Endodermal cell (in vitro differentiated cells): ENCODE results near the gene REEP6. TPM values are rescaled to one million over a fixed set of nuclear protein-coding genes. Genes with fewer than 3 reads are reported as not detected.

Experiments used
- DNase-seq: peaks from one replicate; pipeline ENCODE4 v3.0.0-alpha.2; 2017
- H3K27ac ChIP-seq: 2 replicates; pipeline ENCODE4 v1.5.1; 2013; ENCODE audit warnings: mild to moderate bottlenecking, low read depth, low read length, moderate library complexity
- H3K27me3 ChIP-seq: 2 replicates; pipeline ENCODE4 v1.6.1; 2013; ENCODE audit warnings: mild to moderate bottlenecking, low read length, moderate library complexity; ENCODE audit not compliant: insufficient read depth, control insufficient read depth, poor library complexity, severe bottlenecking
- H3K36me3 ChIP-seq: 2 replicates; pipeline ENCODE4 v1.7.0; 2013; ENCODE audit warnings: mild to moderate bottlenecking, low read length, moderate library complexity; ENCODE audit not compliant: control insufficient read depth, insufficient read depth
- H3K4me1 ChIP-seq: one replicate; pipeline ENCODE4 v1.7.0; 2013; ENCODE audit warnings: low read length; ENCODE audit not compliant: control insufficient read depth, insufficient read depth
- H3K4me3 ChIP-seq: 2 replicates; pipeline ENCODE4 v1.5.1; 2013; ENCODE audit warnings: mild to moderate bottlenecking, low read length, moderate library complexity
- H3K9ac ChIP-seq: 2 replicates; pipeline ENCODE4 v1.6.1; 2013; ENCODE audit warnings: mild to moderate bottlenecking, low read length, moderate library complexity; ENCODE audit not compliant: poor library complexity, severe bottlenecking; ENCODE audit errors: extremely low read depth
- H3K9me3 ChIP-seq: 2 replicates; pipeline ENCODE4 v1.6.1; 2013; ENCODE audit warnings: mild to moderate bottlenecking, low read length, moderate library complexity; ENCODE audit not compliant: control insufficient read depth
- H3K27ac Mint-ChIP-seq: 2 replicates; pipeline ENCODE4 v1.8.0; 2020; ENCODE audit warnings: mixed read lengths
- H3K27me3 Mint-ChIP-seq: 2 replicates; pipeline ENCODE4 v1.8.0; 2021; ENCODE audit warnings: mild to moderate bottlenecking, mixed read lengths; ENCODE audit not compliant: insufficient read depth
- H3K36me3 Mint-ChIP-seq: 2 replicates; pipeline ENCODE4 v1.8.0; 2020; ENCODE audit warnings: low read depth, mixed read lengths
- H3K4me1 Mint-ChIP-seq: 2 replicates; pipeline ENCODE4 v1.8.0; 2020; ENCODE audit warnings: mixed read lengths
- H3K4me3 Mint-ChIP-seq: 2 replicates; pipeline ENCODE4 v1.8.0; 2020; ENCODE audit warnings: mild to moderate bottlenecking, moderate library complexity, mixed read lengths
- H3K9me3 Mint-ChIP-seq: 2 replicates; pipeline ENCODE4 v1.8.0; 2020; ENCODE audit warnings: mild to moderate bottlenecking, mixed read lengths
- CTCF ChIP-seq: fragments of 200-600 bp; sonication (generic); conservative IDR thresholded peaks from 2 replicates; pipeline ENCODE4 v1.5.0; 2021; ENCODE audit warnings: antibody characterized with exemption, mild to moderate bottlenecking
- WGBS, 2 experiments: methylation state at CpG; one replicate each; pipeline versions ENCODE4 v1.1.5 to v1.1.7; 2013; ENCODE audit warnings: missing lambda C conversion rate in 2 of 2, mixed read lengths in 1 of 2; ENCODE audit not compliant: insufficient coverage in 1 of 2, insufficient read length in 1 of 2; 5-methylcytosine and 5-hydroxymethylcytosine counted together
- total RNA-seq, 2 donors: library from RNA; stranded (reverse); fragmentation: NEBNext Ultra II Directional in 1 of 2; extraction: Animal tissue kit (Norgen Biotek cat#: 25700) in 1 of 2; gene quantifications; 2 replicates in 1 of 2; 3 replicates in 1 of 2; pipeline ENCODE4 v1.2.1, GENCODE V29; 2021

The REEP6 gene
- total RNA-seq, 2 donors from 2014 or later: 24.7 to 49.4 TPM

- Mint-ChIP-seq H3K4me1 (no peaks in the 10 kb centered on the region), H3K4me3 (no peak overlapping the region), H3K27ac (no peak overlapping the region), H3K27me3 (peaks cover 85% of the 10 kb centered on the region), H3K36me3 (no peaks in the 10 kb centered on the region), H3K9me3 (peaks cover 1% of the 10 kb centered on the region)
- H3K9me3 ChIP-seq: no peaks in the 10 kb centered on the region
- no peaks in the 10 kb centered on the region for H3K4me1 ChIP-seq
- peak overlapping the region; percentile 90 for H3K27ac ChIP-seq
- 62 to 66% methylated on average over 15 to 22 of the region's 22 CpGs for WGBS, 2 experiments
- TF ChIP-seq CTCF: no peak
- H3K36me3 ChIP-seq: no peaks in the 10 kb centered on the region
- H3K9ac ChIP-seq: no peak overlapping the region
- H3K27me3 ChIP-seq: peaks cover 82% of the 10 kb centered on the region
- no peak overlapping the region for H3K4me3 ChIP-seq
- peak; percentile 44 for DNase-seq
Observed at GRCh38 chr19:1450735-1451731, 39.9 kb upstream of the REEP6 start.

GRCh38 chr19:1451916-1452801, 38.8 kb upstream of the REEP6 start:
- no peak overlapping the region for H3K27ac Mint-ChIP-seq

More at GRCh38 chr19:1451916-1452801, 38.8 kb upstream of the REEP6 start:
- Mint-ChIP-seq H3K9me3 (peaks cover 1% of the 10 kb centered on the region), H3K36me3 (no peaks in the 10 kb centered on the region), H3K4me1 (no peaks in the 10 kb centered on the region), H3K27me3 (peaks cover 82% of the 10 kb centered on the region), H3K4me3 (no peak overlapping the region)
- Histone ChIP-seq H3K36me3 (no peaks in the 10 kb centered on the region), H3K9me3 (no peaks in the 10 kb centered on the region), H3K27me3 (peaks cover 72% of the 10 kb centered on the region), H3K9ac (no peak overlapping the region), H3K4me1 (no peaks in the 10 kb centered on the region), H3K27ac (peak overlapping the region; percentile 96), H3K4me3 (no peak overlapping the region)
- 45 to 59% methylated on average over 29 to 39 of the region's 39 CpGs for WGBS, 2 experiments
- no peak for TF ChIP-seq CTCF
- DNase-seq: peak; percentile 60
